Measurements from ENCODE around the gene FGA. TPM values are rescaled to one million over a fixed set of nuclear protein-coding genes. Genes with fewer than 3 reads are reported as not detected.

FGA gene
- polyA plus RNA-seq, 1 experiment, result 0.09 TPM

DNA sequence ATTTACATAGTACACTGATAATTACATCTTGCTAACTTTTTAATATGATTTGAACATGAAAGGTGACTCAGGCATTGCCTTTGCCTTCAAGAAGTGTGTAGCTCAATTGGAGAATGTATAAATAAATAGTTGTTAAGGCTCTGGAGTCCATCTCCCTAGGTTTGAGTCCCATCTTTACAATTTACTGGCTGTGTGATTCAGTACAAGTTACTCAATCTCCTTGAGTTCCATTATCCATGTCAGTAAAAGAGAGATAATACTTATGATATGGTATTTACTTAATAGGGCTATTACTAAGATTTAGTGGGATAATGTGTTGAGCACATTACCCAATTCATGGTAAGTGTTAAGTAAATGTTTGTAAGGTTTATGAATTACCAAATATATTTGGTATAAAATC lies 23.8 kb upstream of the FGA start:
- ChIA-PET CTCF (interaction anchor here (1.0 to 1.3 kb wide), 4 partner anchors 12 to 64 kb away, joined by 3 to 4 read pairs (median 4); partner anchors contain the start of gene PLRG1), POLR2A (no interaction called here)
- no peak overlapping the region for H3K4me3 ChIP-seq (ENCODE audit: low read depth, low read length)
- H3K27me3 ChIP-seq (ENCODE audit: control insufficient read depth, insufficient read depth, low read length), result no peaks in the 10 kb centered on the region
- H3K9me3 ChIP-seq (ENCODE audit: control insufficient read depth, insufficient read depth, low read length), result no peaks in the 10 kb centered on the region
- no peak for DNase-seq (ENCODE audit: low read depth, low spot score)
- H3K27ac ChIP-seq (ENCODE audit: low read depth, low read length), result no peak overlapping the region
- TF ChIP-seq, protein P1, sequence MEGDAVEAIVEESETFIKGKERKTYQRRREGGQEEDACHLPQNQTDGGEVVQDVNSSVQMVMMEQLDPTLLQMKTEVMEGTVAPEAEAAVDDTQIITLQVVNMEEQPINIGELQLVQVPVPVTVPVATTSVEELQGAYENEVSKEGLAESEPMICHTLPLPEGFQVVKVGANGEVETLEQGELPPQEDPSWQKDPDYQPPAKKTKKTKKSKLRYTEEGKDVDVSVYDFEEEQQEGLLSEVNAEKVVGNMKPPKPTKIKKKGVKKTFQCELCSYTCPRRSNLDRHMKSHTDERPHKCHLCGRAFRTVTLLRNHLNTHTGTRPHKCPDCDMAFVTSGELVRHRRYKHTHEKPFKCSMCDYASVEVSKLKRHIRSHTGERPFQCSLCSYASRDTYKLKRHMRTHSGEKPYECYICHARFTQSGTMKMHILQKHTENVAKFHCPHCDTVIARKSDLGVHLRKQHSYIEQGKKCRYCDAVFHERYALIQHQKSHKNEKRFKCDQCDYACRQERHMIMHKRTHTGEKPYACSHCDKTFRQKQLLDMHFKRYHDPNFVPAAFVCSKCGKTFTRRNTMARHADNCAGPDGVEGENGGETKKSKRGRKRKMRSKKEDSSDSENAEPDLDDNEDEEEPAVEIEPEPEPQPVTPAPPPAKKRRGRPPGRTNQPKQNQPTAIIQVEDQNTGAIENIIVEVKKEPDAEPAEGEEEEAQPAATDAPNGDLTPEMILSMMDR (IDR thresholded peaks at IDR 0.05; ENCODE audit: low read depth, low read length), result no peak

DNA sequence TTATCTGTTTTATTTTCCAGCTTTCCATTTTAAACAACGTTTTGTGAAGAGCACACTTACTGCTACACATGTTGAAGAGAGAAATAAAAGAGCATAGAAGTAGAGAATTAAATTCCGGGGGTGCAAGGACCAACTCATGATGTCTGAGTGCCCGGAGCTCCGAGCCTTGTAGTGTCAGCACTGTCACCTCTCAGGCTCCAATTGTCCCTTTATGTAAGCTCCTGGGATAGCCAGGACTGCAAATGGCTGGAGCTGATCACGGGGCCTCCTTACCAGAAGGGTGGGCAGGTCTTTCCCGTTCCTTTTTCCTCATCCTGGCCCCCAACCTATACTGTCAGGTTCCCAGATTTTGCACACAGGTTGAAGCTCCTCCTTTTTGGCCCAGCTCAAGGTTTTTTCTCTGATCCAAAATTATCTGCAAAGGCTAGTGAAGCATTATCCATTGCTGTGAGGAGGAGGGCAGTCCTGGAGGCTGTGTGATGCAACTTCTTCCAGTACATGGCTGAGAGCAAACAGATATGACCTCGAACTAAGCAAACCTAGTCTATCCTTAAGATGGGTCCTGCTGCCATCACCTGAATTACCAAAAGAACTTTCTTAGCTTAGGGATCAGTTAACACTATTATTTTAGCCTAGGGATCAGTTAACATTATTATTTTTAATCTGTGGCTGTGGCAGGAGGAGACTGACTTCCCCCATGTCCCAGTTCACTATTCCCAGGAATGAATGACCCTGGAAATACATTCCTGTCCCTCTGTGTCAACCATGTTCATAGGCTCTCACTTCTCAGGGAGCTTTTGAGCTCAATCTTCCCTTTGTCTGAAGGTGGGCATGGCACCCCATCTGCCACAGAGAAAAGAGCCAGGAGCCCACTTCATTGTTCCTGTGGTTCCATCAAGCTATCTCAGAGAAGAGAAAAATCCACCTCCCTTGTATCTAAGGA lies 22.2 kb upstream of the FGA start, which contains the start of gene FGG:
Gene FGG (minus strand): TSS at position 185 of the 943 bp plus-strand sequence. CDS start 47 bp downstream, at position 138.
- no peak within 1 kb of the TSS for H3K27ac ChIP-seq (ENCODE audit: low read depth, low read length)
- ChIA-PET CTCF (interaction anchor here (0.9 to 2.1 kb wide), 3 partner anchors 53 to 62 kb away, joined by 3 to 11 read pairs (median 3); partner anchors contain the start of gene PLRG1), POLR2A (no interaction called here)
- H3K4me3 ChIP-seq (ENCODE audit: low read depth, low read length), result no peak within 1 kb of the TSS
- DNase-seq (ENCODE audit: low read depth, low spot score), result no peak
- no peaks in the 10 kb centered on the region for H3K27me3 ChIP-seq (ENCODE audit: control insufficient read depth, insufficient read depth, low read length)
- no peaks in the 10 kb centered on the region for H3K9me3 ChIP-seq (ENCODE audit: control insufficient read depth, insufficient read depth, low read length)
- TF ChIP-seq, protein P1 (IDR thresholded peaks at IDR 0.05; ENCODE audit: low read depth, low read length), result no peak

- POLR2A ChIA-PET, result no interaction called here
- Histone ChIP-seq H3K27ac (ENCODE audit: low read depth, low read length) (no peak overlapping the region), H3K27me3 (ENCODE audit: control insufficient read depth, insufficient read depth, low read length) (no peaks in the 10 kb centered on the region), H3K4me3 (ENCODE audit: low read depth, low read length) (no peak overlapping the region), H3K9me3 (ENCODE audit: control insufficient read depth, insufficient read depth, low read length) (no peaks in the 10 kb centered on the region)
- DNase-seq (ENCODE audit: low read depth, low spot score), result no peak
- TF ChIP-seq, protein P1 (IDR thresholded peaks at IDR 0.05; ENCODE audit: low read depth, low read length), result no peak
- CTCF ChIA-PET, result interaction anchor here (2.1 kb wide), 1 partner anchor 53 kb away, joined by 11 read pairs; no protein-coding TSS in a partner anchor
Measured at GRCh38 chr4:154611833-154612232, 21.3 kb upstream of the FGA start.

DNA sequence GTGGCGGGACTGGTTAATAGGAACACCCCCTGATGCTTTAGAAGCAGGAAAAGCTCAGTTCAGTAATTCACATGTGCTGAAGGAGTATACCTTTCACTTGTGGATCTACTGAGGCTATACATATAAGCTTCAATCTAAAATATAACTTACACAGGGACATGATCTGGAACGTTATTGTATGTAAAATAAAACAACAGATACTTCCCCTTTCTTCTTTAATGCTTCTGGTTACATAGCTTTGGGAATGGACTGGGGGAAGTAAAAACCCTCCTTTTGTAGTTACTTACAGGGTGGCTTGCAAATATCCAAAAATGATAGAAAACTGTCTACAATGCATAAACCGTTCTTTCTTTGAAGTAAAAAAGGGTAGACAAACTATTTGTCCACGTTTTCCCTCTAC lies 20.0 kb upstream of the FGA start:
- Histone ChIP-seq H3K4me3 (ENCODE audit: low read depth, low read length) (no peak overlapping the region), H3K27ac (ENCODE audit: low read depth, low read length) (no peak overlapping the region), H3K27me3 (ENCODE audit: control insufficient read depth, insufficient read depth, low read length) (no peaks in the 10 kb centered on the region), H3K9me3 (ENCODE audit: control insufficient read depth, insufficient read depth, low read length) (no peaks in the 10 kb centered on the region)
- TF ChIP-seq, protein P1 (IDR thresholded peaks at IDR 0.05; ENCODE audit: low read depth, low read length), result no peak
- POLR2A ChIA-PET, result no interaction called here
- DNase-seq (ENCODE audit: low read depth, low spot score), result no peak
- CTCF ChIA-PET, result interaction anchor here (1.0 to 3.3 kb wide), 3 partner anchors 8 to 197 kb away, joined by 3 to 15 read pairs (median 10); no protein-coding TSS in a partner anchor

GRCh38 chr4:154609532-154609931 lies 19.0 kb upstream of the FGA start:
- CTCF ChIA-PET, result interaction anchor here (1.0 to 3.3 kb wide), 3 partner anchors 9 to 57 kb away, joined by 5 to 15 read pairs (median 10); no protein-coding TSS in a partner anchor

More at GRCh38 chr4:154609532-154609931, 19.0 kb upstream of the FGA start:
- no peak overlapping the region for H3K27ac ChIP-seq (ENCODE audit: low read depth, low read length)
- H3K9me3 ChIP-seq (ENCODE audit: control insufficient read depth, insufficient read depth, low read length), result no peaks in the 10 kb centered on the region
- DNase-seq (ENCODE audit: low read depth, low spot score), result no peak
- H3K4me3 ChIP-seq (ENCODE audit: low read depth, low read length), result no peak overlapping the region
- TF ChIP-seq, protein P1 (IDR thresholded peaks at IDR 0.05; ENCODE audit: low read depth, low read length), result no peak
- POLR2A ChIA-PET, result no interaction called here
- H3K27me3 ChIP-seq (ENCODE audit: control insufficient read depth, insufficient read depth, low read length), result no peaks in the 10 kb centered on the region

Measured in AG04450 (cell line).